Measurements from ENCODE around the gene JMJD8. TPM values are rescaled to one million over a fixed set of nuclear protein-coding genes. Genes with fewer than 3 reads are reported as not detected.
"Not testable (repeated sequence)": the region's sequence is repeated elsewhere in the genome, so short reads cannot be mapped to it uniquely, and the experiment has no call there.

Gene JMJD8
- total RNA-seq, 1 donor from 2014 or later, result 55.3 TPM

GRCh38 chr16:693364-693763 is 9.2 kb upstream of the JMJD8 start:
- no peak for DNase-seq (ENCODE audit: low spot score)

GRCh38 chr16:692356-693108 is 8.4 kb upstream of the JMJD8 start:
- DNase-seq (ENCODE audit: low spot score), result no peak

GRCh38 chr16:691242-691641 is 7.1 kb upstream of the JMJD8 start:
- not testable (repeated sequence) for DNase-seq (ENCODE audit: low spot score)

- DNase-seq (ENCODE audit: low spot score), result no peak
These were observed 5.2 kb upstream of the JMJD8 start for GRCh38 chr16:689175-689897.

GRCh38 chr16:687499-687898 is 3.4 kb upstream of the JMJD8 start:
- no peak for DNase-seq (ENCODE audit: low spot score)

GRCh38 chr16:686459-687260 is 2.5 kb upstream of the JMJD8 start:
- no peak for DNase-seq (ENCODE audit: low spot score)

- no peak for DNase-seq (ENCODE audit: low spot score)
These were observed 1.8 kb upstream of the JMJD8 start for GRCh38 chr16:685967-686366.

GRCh38 chr16:684961-685696 is 995 bp upstream of the JMJD8 start:
- no peak for DNase-seq (ENCODE audit: low spot score)

GRCh38 chr16:683396-684070 is 601 bp downstream of the JMJD8 start:
- no peak for DNase-seq (ENCODE audit: low spot score)

- no peak for DNase-seq (ENCODE audit: low spot score)
These were observed 1.4 kb downstream of the JMJD8 start for GRCh38 chr16:682493-683395.

- DNase-seq (ENCODE audit: low spot score), result no peak
These were observed 2.2 kb downstream of the JMJD8 start for GRCh38 chr16:681746-682427.

- DNase-seq (ENCODE audit: low spot score), result no peak
These were observed 3.0 kb downstream of the JMJD8 start for GRCh38 chr16:680967-681745.

GRCh38 chr16:680625-680945 is 3.5 kb downstream of the JMJD8 start:
- DNase-seq (ENCODE audit: low spot score), result no peak

GRCh38 chr16:679814-680624 is 4.1 kb downstream of the JMJD8 start, which contains the start of gene STUB1:
Gene STUB1 (plus strand): TSS chr16:680410. CDS start chr16:680526, 116 bp downstream.
- peak; percentile 95 for DNase-seq (ENCODE audit: low spot score)

GRCh38 chr16:678858-679813 is 5.0 kb downstream of the JMJD8 start:
- no peak for DNase-seq (ENCODE audit: low spot score)

GRCh38 chr16:678209-678857 is 5.8 kb downstream of the JMJD8 start:
- DNase-seq (ENCODE audit: low spot score), result no peak

All from mesenteric fat pad (tissue), 1 donor.